Neuronal stem cell (in vitro differentiated cells): ENCODE results near the gene MINDY3.
A peak's percentile ranks its signal among the peaks of the same experiment; 100 is the strongest.

Experiments used
- DNase-seq: peaks from one replicate; pipeline ENCODE4 v3.0.0-alpha.2; 2013; ENCODE audit warnings: low spot score
- H2AFZ ChIP-seq: one replicate; pipeline ENCODE4 v1.6.1; 2013; ENCODE audit warnings: mild to moderate bottlenecking, low read length, inconsistent platforms
- H2AK5ac ChIP-seq: 2 replicates; pipeline ENCODE4 v1.6.1; 2013; ENCODE audit warnings: low read depth, mild to moderate bottlenecking, inconsistent platforms, low read length, moderate library complexity, mixed read lengths
- H2BK120ac ChIP-seq: 2 replicates; pipeline ENCODE4 v1.6.1; 2013; ENCODE audit warnings: low read depth, mild to moderate bottlenecking, inconsistent platforms, low read length, moderate library complexity, mixed read lengths
- H2BK12ac ChIP-seq: one replicate; pipeline ENCODE4 v1.6.1; 2013; ENCODE audit warnings: low read length, inconsistent platforms
- H2BK15ac ChIP-seq: 2 replicates; pipeline ENCODE4 v1.6.1; 2013; ENCODE audit warnings: mild to moderate bottlenecking, low read length, inconsistent platforms, mixed read lengths
- H2BK5ac ChIP-seq: one replicate; pipeline ENCODE4 v1.6.1; 2013; ENCODE audit warnings: inconsistent platforms, mild to moderate bottlenecking, low read length, moderate library complexity
- H3K14ac ChIP-seq: one replicate; pipeline ENCODE4 v1.6.1; 2013; ENCODE audit warnings: low read length, inconsistent platforms
- H3K18ac ChIP-seq: 2 replicates; pipeline ENCODE4 v1.6.1; 2013; ENCODE audit warnings: low read length, inconsistent platforms
- H3K23ac ChIP-seq: 2 replicates; pipeline ENCODE4 v1.6.1; 2013; ENCODE audit warnings: low read depth, mild to moderate bottlenecking, mixed read lengths, low read length, inconsistent platforms; ENCODE audit not compliant: poor library complexity
- H3K27ac ChIP-seq: replicated peaks from 3 replicates; pipeline ENCODE4 v1.5.1; 2013; ENCODE audit warnings: low read length, inconsistent platforms
- H3K27me3 ChIP-seq, 3 experiments: 2 replicates each; pipeline ENCODE4 v1.6.1; 2013; ENCODE audit warnings: low read length in 3 of 3, mild to moderate bottlenecking in 2 of 3, inconsistent platforms in 1 of 3, low read depth in 1 of 3, mixed read lengths in 1 of 3, moderate library complexity in 1 of 3; ENCODE audit not compliant: control insufficient read depth in 3 of 3, insufficient read depth in 3 of 3
- H3K36me3 ChIP-seq, 2 donors: replicated peaks in 1 of 2; 2 replicates each; pipeline ENCODE4 v1.6.1; 2013; ENCODE audit warnings: low read length in 2 of 2; ENCODE audit not compliant: control insufficient read depth in 2 of 2, insufficient read depth in 2 of 2
- H3K4ac ChIP-seq: 2 replicates; pipeline ENCODE4 v1.6.1; 2013; ENCODE audit warnings: inconsistent platforms, mild to moderate bottlenecking, low read length, moderate library complexity
- H3K4me1 ChIP-seq, 2 donors: 1 replicate in 1 of 2; 2 replicates in 1 of 2; pipeline ENCODE4 v1.6.1; 2013; ENCODE audit warnings: low read length in 2 of 2, low read depth in 1 of 2; ENCODE audit not compliant: control insufficient read depth in 2 of 2, insufficient read depth in 1 of 2
- H3K4me2 ChIP-seq: one replicate; pipeline ENCODE4 v1.6.1; 2013; ENCODE audit warnings: mild to moderate bottlenecking, low read length, inconsistent platforms; ENCODE audit not compliant: insufficient read depth, poor library complexity, severe bottlenecking
- H3K4me3 ChIP-seq, 2 donors: 2 replicates each; pipeline ENCODE4 v1.5.1; 2013; ENCODE audit warnings: low read length in 2 of 2, mild to moderate bottlenecking in 2 of 2, inconsistent platforms in 1 of 2, moderate library complexity in 1 of 2
- H3K79me1 ChIP-seq: one replicate; pipeline ENCODE4 v1.6.1; 2013; ENCODE audit warnings: low read depth, mild to moderate bottlenecking, inconsistent platforms, low read length, moderate library complexity
- H3K9ac ChIP-seq: one replicate; pipeline ENCODE4 v1.6.1; 2013; ENCODE audit warnings: mild to moderate bottlenecking, low read depth, low read length, inconsistent platforms; ENCODE audit not compliant: poor library complexity
- H3K9me3 ChIP-seq, 2 donors: replicated peaks in 1 of 2; 2 replicates each; pipeline versions ENCODE3 to v1.6.1; 2013; ENCODE audit warnings: low read length in 2 of 2, mild to moderate bottlenecking in 2 of 2, inconsistent platforms in 1 of 2, low read depth in 1 of 2, mixed read lengths in 1 of 2, moderate library complexity in 1 of 2; ENCODE audit not compliant: control insufficient read depth in 2 of 2, insufficient read depth in 1 of 2
- H4K8ac ChIP-seq: one replicate; pipeline ENCODE4 v1.6.1; 2013; ENCODE audit warnings: low read depth, mild to moderate bottlenecking, inconsistent platforms, low read length, moderate library complexity
- H4K91ac ChIP-seq: one replicate; pipeline ENCODE4 v1.6.1; 2013; ENCODE audit warnings: low read length, low read depth, mild to moderate bottlenecking, inconsistent platforms; ENCODE audit not compliant: poor library complexity
- WGBS, 2 donors: extraction: QIAGEN DNeasy Blood & Tissue Kit; methylation state at CpG; one replicate each; pipeline ENCODE4 v1.1.7; 2013; ENCODE audit warnings: missing lambda C conversion rate in 2 of 2, mixed read lengths in 1 of 2; ENCODE audit not compliant: insufficient read length in 2 of 2, insufficient replicate concordance in 1 of 2; ENCODE audit errors: extremely low coverage in 2 of 2; 5-methylcytosine and 5-hydroxymethylcytosine counted together

MINDY3 gene

DNA sequence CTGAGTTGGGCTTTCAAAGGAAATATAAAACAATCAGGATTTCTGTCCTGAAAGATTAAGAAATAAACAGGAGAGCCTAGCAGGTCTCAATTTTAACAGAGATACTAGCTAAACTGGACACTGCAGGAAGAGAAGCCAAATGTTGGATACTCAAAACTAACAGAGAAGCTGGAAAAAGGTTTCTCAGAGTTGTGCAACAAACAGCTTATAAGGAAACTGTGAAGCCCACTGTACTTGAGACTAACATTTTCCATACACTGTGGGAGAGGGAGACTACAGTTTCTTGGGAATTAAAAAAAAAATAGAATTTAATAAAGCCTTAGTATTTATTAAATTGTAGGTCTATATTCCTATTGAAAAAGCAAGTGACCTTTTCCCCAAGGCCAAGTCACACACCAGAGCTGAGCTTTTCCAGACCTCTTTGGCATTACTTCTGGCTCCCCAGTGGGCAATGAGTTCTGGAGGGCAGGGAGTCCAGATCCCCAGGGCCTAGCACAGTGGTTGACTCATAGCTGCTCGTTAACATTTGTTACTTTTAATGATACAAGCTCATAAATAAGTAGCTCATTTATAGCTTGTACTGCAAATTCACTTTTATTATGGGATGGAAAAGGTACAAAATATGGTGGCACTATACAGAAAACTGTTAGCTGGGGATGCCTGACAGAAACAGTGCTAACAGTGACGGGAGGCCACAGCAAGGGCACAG, 68.3 kb downstream of the MINDY3 start:
- no peaks in the 10 kb centered on the region for H3K9me3 ChIP-seq
- H3K4ac ChIP-seq = no peak overlapping the region
- no peak overlapping the region for H3K4me3 ChIP-seq
- no peak overlapping the region for H2AFZ ChIP-seq
- DNase-seq = no peak
- H2BK5ac ChIP-seq = no peak overlapping the region
- no peak overlapping the region for H3K9ac ChIP-seq
- H2BK120ac ChIP-seq = no peak overlapping the region
- no peak overlapping the region for H3K27ac ChIP-seq
- no peaks in the 10 kb centered on the region for H3K27me3 ChIP-seq
- no peak overlapping the region for H2AK5ac ChIP-seq
- WGBS, 2 donors = no CpG with 5 or more reads among the region's 2 CpGs
- H4K8ac ChIP-seq = no peak overlapping the region
- no peak overlapping the region for H3K18ac ChIP-seq
- no peak overlapping the region for H3K4me2 ChIP-seq
- H3K23ac ChIP-seq = no peak overlapping the region
- H3K4me1 ChIP-seq = no peaks in the 10 kb centered on the region
- H3K36me3 ChIP-seq = peaks cover 0 to 35% of the 10 kb centered on the region in 2 donors
- H3K14ac ChIP-seq = no peak overlapping the region
- no peak overlapping the region for H4K91ac ChIP-seq
- H3K79me1 ChIP-seq = no peaks in the 10 kb centered on the region
- no peak overlapping the region for H2BK12ac ChIP-seq
- H2BK15ac ChIP-seq = no peak overlapping the region

DNA sequence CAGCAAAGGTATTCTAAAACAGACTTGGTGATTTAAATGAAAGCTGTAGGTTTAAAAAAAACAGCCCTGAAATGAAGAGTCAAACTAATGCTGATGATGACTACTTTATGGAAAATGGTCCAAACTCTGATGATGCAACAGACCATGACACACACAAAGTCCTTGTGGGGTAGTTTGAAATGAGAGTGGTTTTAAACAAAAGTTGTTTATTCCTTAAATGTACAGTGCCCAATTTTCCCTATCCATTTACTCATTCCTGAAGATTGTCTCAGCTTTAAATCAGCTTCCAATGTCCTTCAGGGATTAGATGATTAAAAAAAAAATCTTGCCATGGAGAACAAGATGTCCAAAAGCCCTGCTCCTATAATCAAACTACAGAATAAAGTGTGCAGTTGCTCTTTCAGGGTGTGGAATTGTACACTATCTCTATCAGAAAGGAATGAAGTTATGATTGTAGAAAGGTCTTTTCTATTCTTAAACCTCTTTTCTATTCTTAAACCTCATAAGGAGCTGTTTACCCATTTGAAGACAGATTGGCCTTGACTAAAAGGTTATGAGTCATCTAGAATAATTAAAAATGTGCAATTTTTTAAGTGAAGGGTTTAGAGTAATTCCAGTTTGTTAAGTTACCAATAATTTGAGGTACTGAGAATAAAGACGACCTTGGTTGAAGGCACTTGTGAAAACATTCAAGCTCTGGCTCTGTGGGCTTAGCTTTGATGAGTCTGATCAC, 70.3 kb downstream of the MINDY3 start:
- Histone ChIP-seq H3K4me3 (no peak overlapping the region), H3K9ac (no peak overlapping the region), H3K9me3 (no peaks in the 10 kb centered on the region), H2AFZ (no peak overlapping the region), H3K4ac (no peak overlapping the region), H3K36me3 (peaks cover 2 to 40% of the 10 kb centered on the region in 2 donors), H4K8ac (no peak overlapping the region), H3K27ac (no peak overlapping the region), H2BK5ac (no peak overlapping the region), H3K18ac (no peak overlapping the region), H2BK15ac (no peak overlapping the region), H3K4me2 (no peak overlapping the region), H2BK120ac (no peak overlapping the region), H2AK5ac (no peak overlapping the region), H3K14ac (no peak overlapping the region), H3K79me1 (peaks cover under 1% of the 10 kb centered on the region), H2BK12ac (no peak overlapping the region), H3K23ac (no peak overlapping the region), H4K91ac (no peak overlapping the region), H3K27me3 (no peaks in the 10 kb centered on the region), H3K4me1 (peaks cover 0 to 1% of the 10 kb centered on the region in 2 donors)
- WGBS, 2 donors = no CpG with 5 or more reads among the region's 1 CpG
- DNase-seq = no peak

DNA sequence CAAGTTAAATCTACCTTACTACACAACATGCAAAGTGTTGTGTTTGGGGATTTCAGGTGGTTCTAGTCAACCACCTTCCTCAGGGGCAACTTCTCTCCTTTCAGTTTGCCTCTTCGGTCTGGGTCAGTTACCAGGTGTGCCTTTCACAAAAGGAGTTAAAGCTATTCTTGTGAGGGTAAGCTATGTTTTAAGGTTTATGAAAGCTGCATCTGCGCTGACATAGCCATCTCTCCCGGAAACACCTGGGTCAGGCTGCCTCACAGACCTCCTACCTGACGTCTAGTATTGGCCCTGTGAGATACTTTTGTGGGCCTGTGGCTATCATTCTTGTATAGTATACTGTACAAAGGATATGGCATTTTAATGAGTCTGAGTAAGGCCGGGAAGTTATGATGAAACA, 72.9 kb downstream of the MINDY3 start:
- H4K8ac ChIP-seq = no peak overlapping the region
- peaks cover 4% of the 10 kb centered on the region for H3K79me1 ChIP-seq
- no peak for DNase-seq
- H2BK5ac ChIP-seq = no peak overlapping the region
- no peak overlapping the region for H2BK12ac ChIP-seq
- no peak overlapping the region for H2BK120ac ChIP-seq
- H3K4me3 ChIP-seq = no peak overlapping the region
- no peak overlapping the region for H3K9ac ChIP-seq
- no peak overlapping the region for H3K4ac ChIP-seq
- no peaks in the 10 kb centered on the region for H3K9me3 ChIP-seq
- peaks cover 7 to 29% of the 10 kb centered on the region in 2 donors for H3K36me3 ChIP-seq
- no peak overlapping the region for H3K27ac ChIP-seq
- no peak overlapping the region for H4K91ac ChIP-seq
- H2BK15ac ChIP-seq = no peak overlapping the region
- H3K18ac ChIP-seq = no peak overlapping the region
- no peak overlapping the region for H2AK5ac ChIP-seq
- no peaks in the 10 kb centered on the region for H3K27me3 ChIP-seq
- no peak overlapping the region for H3K23ac ChIP-seq
- WGBS, 2 donors = no CpG with 5 or more reads among the region's 5 CpGs
- H3K4me1 ChIP-seq = peaks cover 0 to 2% of the 10 kb centered on the region in 2 donors
- no peak overlapping the region for H3K14ac ChIP-seq
- H3K4me2 ChIP-seq = no peak overlapping the region
- H2AFZ ChIP-seq = no peak overlapping the region

DNA sequence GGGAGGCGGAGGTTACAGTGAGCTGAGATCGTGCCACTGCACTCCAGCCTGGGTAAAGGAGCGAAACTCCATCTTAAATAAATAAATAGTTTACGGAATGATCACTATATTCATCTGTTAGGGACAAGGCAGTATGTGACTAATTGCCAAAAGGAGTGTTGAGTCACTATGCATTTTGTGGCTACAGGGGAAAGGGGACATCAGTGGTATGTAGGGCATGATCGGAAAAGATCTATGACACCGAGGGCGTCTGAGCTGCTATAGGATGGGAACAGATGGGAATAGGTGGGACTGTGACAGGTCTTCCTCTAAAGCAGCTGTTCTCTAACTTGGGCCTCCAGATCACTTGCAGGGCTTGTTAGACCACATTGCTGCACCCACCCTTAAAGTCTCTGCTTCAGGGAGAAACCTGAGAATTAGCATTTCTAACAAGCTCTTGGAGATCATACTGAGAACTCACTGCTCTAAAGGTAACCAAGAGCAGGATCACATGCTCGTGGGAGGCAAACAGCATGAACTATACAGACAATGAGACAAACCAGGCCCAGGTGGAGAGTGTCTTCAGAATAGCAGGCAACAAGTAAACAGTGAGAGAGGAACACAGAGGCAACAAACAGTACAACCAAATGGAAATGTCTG, 75.5 kb downstream of the MINDY3 start:
- Histone ChIP-seq H3K27ac (no peak overlapping the region), H2BK5ac (no peak overlapping the region), H3K27me3 (no peaks in the 10 kb centered on the region)

More for the DNA sequence above, 75.5 kb downstream of the MINDY3 start:
- Histone ChIP-seq H3K14ac (peak overlapping the region; percentile 38), H3K4me2 (no peak overlapping the region), H2AK5ac (no peak overlapping the region), H2BK15ac (no peak overlapping the region), H3K4ac (no peak overlapping the region), H2AFZ (no peak overlapping the region), H2BK12ac (no peak overlapping the region), H3K36me3 (peaks cover 9 to 45% of the 10 kb centered on the region in 2 donors), H3K18ac (peak overlapping the region; percentile 38), H3K4me1 (peaks cover 0 to 2% of the 10 kb centered on the region in 2 donors), H3K79me1 (peaks cover 4% of the 10 kb centered on the region), H3K9me3 (no peaks in the 10 kb centered on the region), H4K91ac (no peak overlapping the region), H3K4me3 (no peak overlapping the region), H3K9ac (no peak overlapping the region), H2BK120ac (no peak overlapping the region), H3K23ac (no peak overlapping the region), H4K8ac (no peak overlapping the region)
- no CpG with 5 or more reads among the region's 8 CpGs for WGBS, 2 donors
- DNase-seq = no peak
